Loucy (cell line): ENCODE results near the gene SLC11A2.

ENCODE experiments used
- EZH2phosphoT487 ChIP-seq: fragments of 200-600 bp; IDR thresholded peaks from 2 replicates; pipeline ENCODE4 v1.6.1; 2018; ENCODE audit warnings: antibody characterized with exemption, mild to moderate bottlenecking, moderate library complexity, borderline replicate concordance
- TF ChIP-seq, protein P1 (sequence below): fragments of 200-600 bp; sonication (generic); conservative IDR thresholded peaks from 2 replicates; pipeline ENCODE4 v1.5.1; 2014; ENCODE audit warnings: mild to moderate bottlenecking, antibody characterized with exemption, low read length

DNA sequence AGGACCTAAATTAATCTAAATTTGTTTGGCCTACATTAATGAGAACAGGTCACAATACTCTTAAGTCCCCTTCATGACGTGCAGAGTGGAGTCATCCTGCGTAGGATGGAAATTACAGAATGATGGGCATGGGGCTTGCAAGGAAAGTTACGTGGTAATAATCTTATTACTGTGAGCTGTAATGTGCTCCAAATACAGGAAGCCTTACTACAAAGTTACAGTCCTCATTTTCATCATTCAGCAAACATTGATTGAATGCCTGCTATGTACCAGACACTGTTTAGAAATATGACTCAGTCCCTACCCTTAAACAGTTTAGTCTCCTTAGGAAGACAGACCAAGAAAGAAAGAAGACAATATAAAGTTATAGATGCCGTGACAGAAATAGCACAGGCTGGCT, 64.5 kb downstream of the SLC11A2 start:
- TF ChIP-seq, protein P1, sequence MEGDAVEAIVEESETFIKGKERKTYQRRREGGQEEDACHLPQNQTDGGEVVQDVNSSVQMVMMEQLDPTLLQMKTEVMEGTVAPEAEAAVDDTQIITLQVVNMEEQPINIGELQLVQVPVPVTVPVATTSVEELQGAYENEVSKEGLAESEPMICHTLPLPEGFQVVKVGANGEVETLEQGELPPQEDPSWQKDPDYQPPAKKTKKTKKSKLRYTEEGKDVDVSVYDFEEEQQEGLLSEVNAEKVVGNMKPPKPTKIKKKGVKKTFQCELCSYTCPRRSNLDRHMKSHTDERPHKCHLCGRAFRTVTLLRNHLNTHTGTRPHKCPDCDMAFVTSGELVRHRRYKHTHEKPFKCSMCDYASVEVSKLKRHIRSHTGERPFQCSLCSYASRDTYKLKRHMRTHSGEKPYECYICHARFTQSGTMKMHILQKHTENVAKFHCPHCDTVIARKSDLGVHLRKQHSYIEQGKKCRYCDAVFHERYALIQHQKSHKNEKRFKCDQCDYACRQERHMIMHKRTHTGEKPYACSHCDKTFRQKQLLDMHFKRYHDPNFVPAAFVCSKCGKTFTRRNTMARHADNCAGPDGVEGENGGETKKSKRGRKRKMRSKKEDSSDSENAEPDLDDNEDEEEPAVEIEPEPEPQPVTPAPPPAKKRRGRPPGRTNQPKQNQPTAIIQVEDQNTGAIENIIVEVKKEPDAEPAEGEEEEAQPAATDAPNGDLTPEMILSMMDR = no peak
- TF ChIP-seq EZH2phosphoT487 = no peak
